ENCODE data around the gene SPATA31D1. TPM values are rescaled to one million over a fixed set of nuclear protein-coding genes. Genes with fewer than 3 reads are reported as not detected.

SPATA31D1 gene
- polyA plus RNA-seq, 1 experiment, result not detected

DNA sequence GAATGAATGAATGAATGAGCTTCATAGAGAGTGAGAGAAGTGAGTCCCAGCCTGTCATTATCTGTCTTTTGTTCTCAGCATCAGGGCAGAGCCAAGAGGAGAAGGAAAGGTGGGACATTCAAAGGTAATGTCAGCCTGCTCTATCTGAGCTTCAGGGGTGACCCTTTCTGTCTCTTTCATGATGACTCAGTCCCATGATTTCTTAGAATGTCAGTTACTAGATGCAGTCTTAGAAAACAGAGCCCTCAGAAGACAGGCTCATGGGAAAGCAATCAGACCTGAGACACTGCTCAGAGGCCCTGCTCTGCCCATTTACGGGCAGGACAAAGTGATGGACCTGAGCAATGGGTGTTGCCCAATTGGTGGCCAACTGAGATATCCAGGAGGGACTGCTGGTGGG, 1.1 kb downstream of the SPATA31D1 start:
- no peaks in the 10 kb centered on the region for H3K27me3 ChIP-seq (ENCODE audit: control insufficient read depth, insufficient read depth, low read length)
- no peak overlapping the region for H3K4me3 ChIP-seq (ENCODE audit: low read depth, low read length)
- DNase-seq (ENCODE audit: low read depth), result no peak
- ChIA-PET POLR2A (no interaction called here), CTCF (interaction anchor here (1.2 kb wide), 1 partner anchor 20 kb away, joined by 4 read pairs; no protein-coding TSS in a partner anchor)
- TF ChIP-seq, protein P1, sequence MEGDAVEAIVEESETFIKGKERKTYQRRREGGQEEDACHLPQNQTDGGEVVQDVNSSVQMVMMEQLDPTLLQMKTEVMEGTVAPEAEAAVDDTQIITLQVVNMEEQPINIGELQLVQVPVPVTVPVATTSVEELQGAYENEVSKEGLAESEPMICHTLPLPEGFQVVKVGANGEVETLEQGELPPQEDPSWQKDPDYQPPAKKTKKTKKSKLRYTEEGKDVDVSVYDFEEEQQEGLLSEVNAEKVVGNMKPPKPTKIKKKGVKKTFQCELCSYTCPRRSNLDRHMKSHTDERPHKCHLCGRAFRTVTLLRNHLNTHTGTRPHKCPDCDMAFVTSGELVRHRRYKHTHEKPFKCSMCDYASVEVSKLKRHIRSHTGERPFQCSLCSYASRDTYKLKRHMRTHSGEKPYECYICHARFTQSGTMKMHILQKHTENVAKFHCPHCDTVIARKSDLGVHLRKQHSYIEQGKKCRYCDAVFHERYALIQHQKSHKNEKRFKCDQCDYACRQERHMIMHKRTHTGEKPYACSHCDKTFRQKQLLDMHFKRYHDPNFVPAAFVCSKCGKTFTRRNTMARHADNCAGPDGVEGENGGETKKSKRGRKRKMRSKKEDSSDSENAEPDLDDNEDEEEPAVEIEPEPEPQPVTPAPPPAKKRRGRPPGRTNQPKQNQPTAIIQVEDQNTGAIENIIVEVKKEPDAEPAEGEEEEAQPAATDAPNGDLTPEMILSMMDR (IDR thresholded peaks at IDR 0.05; ENCODE audit: insufficient read depth, low read depth, low read length), result no peak
- H3K36me3 ChIP-seq (ENCODE audit: control insufficient read depth, insufficient read depth, low read length), result no peaks in the 10 kb centered on the region

DNA sequence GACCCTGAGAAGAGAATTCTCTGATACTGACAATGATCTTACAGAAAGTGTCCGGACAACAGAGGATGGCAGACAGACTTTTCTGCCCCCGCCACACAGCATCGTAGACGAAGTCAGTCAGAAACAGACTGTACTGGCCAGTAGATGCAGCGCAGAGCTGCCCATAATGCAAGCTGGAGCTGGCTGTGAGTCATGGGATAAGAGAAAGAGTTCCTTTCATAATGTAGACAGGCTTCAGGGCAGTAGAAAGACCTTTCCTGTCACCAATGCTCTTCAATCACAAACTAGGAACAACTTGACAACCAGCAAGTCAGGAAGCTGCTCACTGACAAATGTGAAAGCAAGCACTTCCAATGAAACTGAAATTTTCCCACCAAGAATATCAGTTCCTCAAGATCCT, 5.1 kb downstream of the SPATA31D1 start:
- ChIA-PET CTCF (no interaction called here), POLR2A (no interaction called here)
- no peaks in the 10 kb centered on the region for H3K36me3 ChIP-seq (ENCODE audit: control insufficient read depth, insufficient read depth, low read length)
- no peaks in the 10 kb centered on the region for H3K27me3 ChIP-seq (ENCODE audit: control insufficient read depth, insufficient read depth, low read length)
- H3K4me3 ChIP-seq (ENCODE audit: low read depth, low read length), result no peak overlapping the region
- DNase-seq (ENCODE audit: low read depth), result no peak
- TF ChIP-seq, protein P1 (IDR thresholded peaks at IDR 0.05; ENCODE audit: insufficient read depth, low read depth, low read length), result no peak

DNA sequence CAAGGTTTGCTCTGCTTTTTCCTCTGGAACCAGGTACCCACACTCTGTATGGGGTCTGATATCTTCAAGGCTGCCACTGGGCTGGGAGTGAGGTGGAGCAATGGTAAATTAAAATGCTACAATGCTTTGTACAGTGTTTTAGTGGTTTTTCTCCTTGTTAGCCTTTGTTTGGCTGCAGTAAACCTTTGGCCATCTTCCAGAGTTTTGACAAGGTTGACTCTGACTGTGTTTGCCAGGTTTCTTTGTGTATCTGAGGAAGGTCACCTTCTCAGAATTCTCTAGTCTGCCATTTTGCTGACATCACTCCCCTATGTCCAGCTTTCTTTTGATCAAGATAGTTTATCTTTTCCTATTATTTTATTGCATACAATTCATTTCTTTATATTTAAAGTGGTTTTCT, 11.2 kb downstream of the SPATA31D1 start:
- CTCF ChIA-PET, result no interaction called here
- no peaks in the 10 kb centered on the region for H3K36me3 ChIP-seq (ENCODE audit: control insufficient read depth, insufficient read depth, low read length)

DNA sequence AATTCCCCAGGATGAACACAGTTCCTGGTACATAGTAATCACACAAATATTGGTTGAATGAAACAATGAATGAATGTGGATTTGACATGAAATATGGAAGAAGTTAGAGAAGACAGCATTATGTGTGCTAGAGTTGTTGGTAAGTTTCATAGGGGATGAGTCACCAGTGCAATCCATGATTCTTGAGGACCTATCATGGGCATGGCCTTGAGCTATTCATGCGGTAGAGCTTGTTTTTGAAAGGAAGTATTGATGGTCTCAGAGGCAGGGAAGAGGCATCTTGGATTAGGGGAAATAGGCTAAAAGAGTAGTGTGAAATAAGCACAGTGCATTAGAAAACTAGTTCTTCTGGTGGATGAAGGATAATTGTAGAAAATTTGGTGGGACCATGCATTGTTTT, 22.1 kb downstream of the SPATA31D1 start:
- H3K4me3 ChIP-seq (ENCODE audit: low read depth, low read length), result no peak overlapping the region
- ChIA-PET POLR2A (no interaction called here), CTCF (interaction anchor here (1.0 kb wide), 1 partner anchor 28 kb away, joined by 3 read pairs; no protein-coding TSS in a partner anchor)
- TF ChIP-seq, protein P1 (IDR thresholded peaks at IDR 0.05; ENCODE audit: insufficient read depth, low read depth, low read length), result no peak
- no peaks in the 10 kb centered on the region for H3K27me3 ChIP-seq (ENCODE audit: control insufficient read depth, insufficient read depth, low read length)
- no peaks in the 10 kb centered on the region for H3K36me3 ChIP-seq (ENCODE audit: control insufficient read depth, insufficient read depth, low read length)
- DNase-seq (ENCODE audit: low read depth), result no peak

More for the DNA sequence above, 11.2 kb downstream of the SPATA31D1 start:
- TF ChIP-seq, protein P1 (IDR thresholded peaks at IDR 0.05; ENCODE audit: insufficient read depth, low read depth, low read length), result no peak
- DNase-seq (ENCODE audit: low read depth), result no peak
- no peak overlapping the region for H3K4me3 ChIP-seq (ENCODE audit: low read depth, low read length)
- POLR2A ChIA-PET, result no interaction called here
- H3K27me3 ChIP-seq (ENCODE audit: control insufficient read depth, insufficient read depth, low read length), result no peaks in the 10 kb centered on the region

DNA sequence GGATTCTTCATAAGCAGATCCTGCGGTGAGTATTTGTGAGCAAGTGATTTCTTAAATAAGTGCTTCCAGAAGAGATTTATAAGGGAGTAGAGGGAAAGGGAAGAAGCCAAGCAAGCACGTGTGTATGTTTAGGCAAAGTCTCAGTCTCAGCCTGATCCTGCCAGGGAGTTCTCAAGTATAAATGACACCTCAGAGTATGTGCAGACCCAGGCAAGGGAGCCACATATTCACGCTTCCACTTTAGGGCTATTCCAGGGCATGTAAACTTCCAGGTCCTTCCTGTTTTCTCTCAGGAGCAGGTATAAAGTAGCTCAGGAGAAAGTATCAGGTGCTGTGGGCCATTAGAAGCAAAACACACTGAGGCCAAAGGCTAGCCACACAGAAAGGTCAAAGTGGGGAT, 22.6 kb downstream of the SPATA31D1 start:
- Histone ChIP-seq H3K27me3 (ENCODE audit: control insufficient read depth, insufficient read depth, low read length) (no peaks in the 10 kb centered on the region), H3K4me3 (ENCODE audit: low read depth, low read length) (no peak overlapping the region), H3K36me3 (ENCODE audit: control insufficient read depth, insufficient read depth, low read length) (no peaks in the 10 kb centered on the region)
- TF ChIP-seq, protein P1 (IDR thresholded peaks at IDR 0.05; ENCODE audit: insufficient read depth, low read depth, low read length), result no peak
- CTCF ChIA-PET, result interaction anchor here (1.0 kb wide), 1 partner anchor 28 kb away, joined by 3 read pairs; no protein-coding TSS in a partner anchor
- no peak for DNase-seq (ENCODE audit: low read depth)
- POLR2A ChIA-PET, result no interaction called here
